Choroid plexus epithelial cell (primary cell): ENCODE measurements around the gene IKZF5.
A peak's percentile ranks its signal among the peaks of the same experiment; 100 is the strongest.

Experiments used
- DNase-seq: peaks from one replicate; pipeline ENCODE4 v3.0.0-alpha.2; 2010; ENCODE audit warnings: low read depth
- H3K4me3 ChIP-seq: 2 replicates; pipeline ENCODE4 v1.5.1; 2011; ENCODE audit warnings: low read depth, mild to moderate bottlenecking, control low read depth, low read length, moderate library complexity
- TF ChIP-seq, protein P1 (sequence below): conservative IDR thresholded peaks from 2 replicates; pipeline ENCODE4 v1.5.1; 2011; ENCODE audit warnings: low read depth, mild to moderate bottlenecking, control low read depth, inconsistent platforms, low read length, moderate library complexity

IKZF5 gene

DNA sequence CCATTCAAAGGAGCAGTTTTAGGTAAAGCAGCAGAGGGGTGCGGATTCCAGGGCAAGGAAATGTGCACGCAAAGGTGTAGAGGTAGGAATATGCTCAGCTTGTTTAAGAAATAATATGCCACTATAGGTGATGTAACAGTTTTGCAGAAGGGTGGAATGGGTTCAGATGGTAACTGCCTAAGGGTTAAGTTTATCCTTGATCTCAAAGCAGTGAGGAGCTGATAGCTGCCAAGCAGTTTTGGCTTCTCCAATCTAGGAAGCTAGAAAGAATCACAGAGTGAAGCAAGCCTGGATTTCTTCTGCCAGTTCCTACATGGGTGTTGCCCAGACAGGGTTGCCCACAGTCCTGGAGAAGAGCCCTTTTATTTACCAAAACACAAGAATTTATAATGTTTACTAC lies 6.2 kb upstream of the IKZF5 start:
- DNase-seq: no peak
- TF ChIP-seq, protein P1, sequence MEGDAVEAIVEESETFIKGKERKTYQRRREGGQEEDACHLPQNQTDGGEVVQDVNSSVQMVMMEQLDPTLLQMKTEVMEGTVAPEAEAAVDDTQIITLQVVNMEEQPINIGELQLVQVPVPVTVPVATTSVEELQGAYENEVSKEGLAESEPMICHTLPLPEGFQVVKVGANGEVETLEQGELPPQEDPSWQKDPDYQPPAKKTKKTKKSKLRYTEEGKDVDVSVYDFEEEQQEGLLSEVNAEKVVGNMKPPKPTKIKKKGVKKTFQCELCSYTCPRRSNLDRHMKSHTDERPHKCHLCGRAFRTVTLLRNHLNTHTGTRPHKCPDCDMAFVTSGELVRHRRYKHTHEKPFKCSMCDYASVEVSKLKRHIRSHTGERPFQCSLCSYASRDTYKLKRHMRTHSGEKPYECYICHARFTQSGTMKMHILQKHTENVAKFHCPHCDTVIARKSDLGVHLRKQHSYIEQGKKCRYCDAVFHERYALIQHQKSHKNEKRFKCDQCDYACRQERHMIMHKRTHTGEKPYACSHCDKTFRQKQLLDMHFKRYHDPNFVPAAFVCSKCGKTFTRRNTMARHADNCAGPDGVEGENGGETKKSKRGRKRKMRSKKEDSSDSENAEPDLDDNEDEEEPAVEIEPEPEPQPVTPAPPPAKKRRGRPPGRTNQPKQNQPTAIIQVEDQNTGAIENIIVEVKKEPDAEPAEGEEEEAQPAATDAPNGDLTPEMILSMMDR: no peak
- no peak overlapping the region for H3K4me3 ChIP-seq

DNA sequence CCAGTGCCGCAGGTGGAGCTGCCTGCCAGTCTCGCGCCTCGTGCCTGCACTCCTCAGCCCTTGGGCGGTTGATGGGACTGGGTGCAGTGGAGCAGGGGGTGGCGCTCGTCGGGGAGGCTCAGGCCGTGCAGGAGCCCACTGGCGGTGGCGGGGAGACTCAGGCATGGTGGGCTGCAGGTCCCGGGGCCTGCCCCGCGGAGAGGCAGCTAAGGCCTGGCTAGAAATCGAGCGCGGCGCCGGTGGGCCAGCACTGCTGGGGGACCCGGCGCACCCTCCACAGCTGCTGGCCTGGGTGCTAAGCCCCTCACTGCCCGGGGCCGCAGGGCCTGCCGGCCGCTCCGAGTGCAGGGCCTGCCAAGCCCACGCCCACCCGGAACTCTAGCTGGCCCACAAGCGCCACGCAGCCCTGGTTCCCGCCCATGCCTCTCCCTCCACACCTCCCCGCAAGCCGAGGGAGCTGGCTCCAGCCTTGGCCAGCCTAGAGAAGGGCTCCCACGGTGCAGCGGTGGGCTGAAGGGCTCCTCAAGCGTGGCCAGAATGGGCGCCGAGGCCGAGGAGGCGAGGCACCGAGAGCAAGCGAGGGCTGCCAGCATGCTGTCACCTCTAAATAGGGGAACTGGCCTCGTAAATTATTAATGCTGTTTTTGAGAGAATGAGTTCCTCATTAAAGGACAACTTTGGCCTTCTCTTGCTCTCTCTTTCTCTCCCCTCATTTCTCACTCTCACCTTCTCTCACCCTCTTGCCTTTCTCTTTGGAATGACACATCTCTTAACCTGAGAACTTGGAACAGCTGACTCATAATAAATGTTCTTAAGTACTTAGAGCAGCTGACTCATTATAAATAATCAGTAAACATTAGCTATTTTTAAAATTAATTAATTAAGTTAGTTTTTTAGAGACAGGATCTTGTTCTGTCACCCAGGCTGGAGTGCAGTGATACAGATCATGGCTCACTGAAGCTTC lies 5.1 kb upstream of the IKZF5 start:
- no peak overlapping the region for H3K4me3 ChIP-seq
- TF ChIP-seq, protein P1: no peak
- no peak for DNase-seq

DNA sequence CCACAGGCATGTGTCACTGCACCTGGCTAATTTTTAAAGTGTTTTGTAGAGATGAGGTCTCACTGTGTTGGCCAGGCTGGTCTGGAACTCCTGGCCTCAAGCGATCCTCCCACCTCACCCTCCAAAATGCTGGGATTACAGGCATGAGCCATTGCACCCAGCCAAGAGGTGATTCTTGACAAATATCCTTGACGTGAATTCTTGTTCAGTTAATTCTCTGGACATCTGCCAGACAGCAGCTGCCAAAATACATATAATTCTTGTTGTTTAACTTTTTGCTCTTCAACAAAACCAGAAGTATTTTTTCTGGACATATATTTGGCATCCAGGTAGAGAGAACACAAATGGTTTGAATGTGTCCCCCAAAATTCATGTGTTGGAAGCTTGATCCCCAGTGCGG lies 3.4 kb upstream of the IKZF5 start:
- TF ChIP-seq, protein P1: no peak
- DNase-seq: peak; percentile 28
- H3K4me3 ChIP-seq: no peak overlapping the region

DNA sequence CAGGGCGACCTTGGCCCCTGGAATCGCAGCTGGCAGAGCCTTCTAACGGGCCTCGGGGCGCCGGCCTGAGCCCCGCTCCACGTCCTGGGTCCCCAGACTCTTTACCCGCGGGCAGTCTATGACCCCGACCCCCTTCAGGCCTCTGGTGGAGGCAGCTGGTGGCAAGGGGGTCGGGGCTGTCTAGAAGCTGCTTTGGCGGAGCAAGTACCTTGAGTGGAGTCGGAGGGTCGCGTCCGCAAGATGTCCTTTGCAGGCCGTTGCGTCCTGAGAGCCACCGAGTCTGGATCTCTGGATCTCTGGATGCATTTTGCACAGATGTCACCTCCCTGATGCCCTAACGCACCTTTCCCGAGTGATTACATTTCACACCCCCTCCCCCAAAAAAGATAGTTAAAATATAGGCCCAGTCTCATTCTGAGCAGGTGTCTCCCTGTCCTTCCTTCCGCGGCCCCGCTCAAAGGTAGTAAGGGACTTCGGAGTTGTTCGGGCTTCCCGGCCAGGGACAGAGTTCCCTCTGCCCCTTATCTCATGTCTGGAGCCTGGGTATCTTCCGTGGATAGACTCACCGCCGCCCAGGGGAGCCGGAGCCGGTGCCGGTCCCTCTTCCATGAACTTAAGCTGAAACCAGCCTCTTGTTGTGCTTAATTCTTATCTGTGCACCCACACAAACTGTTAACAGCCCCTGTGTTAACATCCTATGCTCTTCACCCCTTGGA lies 668 bp upstream of the IKZF5 start:
- peak overlapping the region; percentile 98 for H3K4me3 ChIP-seq
- TF ChIP-seq, protein P1: no peak
- DNase-seq: no peak

DNA sequence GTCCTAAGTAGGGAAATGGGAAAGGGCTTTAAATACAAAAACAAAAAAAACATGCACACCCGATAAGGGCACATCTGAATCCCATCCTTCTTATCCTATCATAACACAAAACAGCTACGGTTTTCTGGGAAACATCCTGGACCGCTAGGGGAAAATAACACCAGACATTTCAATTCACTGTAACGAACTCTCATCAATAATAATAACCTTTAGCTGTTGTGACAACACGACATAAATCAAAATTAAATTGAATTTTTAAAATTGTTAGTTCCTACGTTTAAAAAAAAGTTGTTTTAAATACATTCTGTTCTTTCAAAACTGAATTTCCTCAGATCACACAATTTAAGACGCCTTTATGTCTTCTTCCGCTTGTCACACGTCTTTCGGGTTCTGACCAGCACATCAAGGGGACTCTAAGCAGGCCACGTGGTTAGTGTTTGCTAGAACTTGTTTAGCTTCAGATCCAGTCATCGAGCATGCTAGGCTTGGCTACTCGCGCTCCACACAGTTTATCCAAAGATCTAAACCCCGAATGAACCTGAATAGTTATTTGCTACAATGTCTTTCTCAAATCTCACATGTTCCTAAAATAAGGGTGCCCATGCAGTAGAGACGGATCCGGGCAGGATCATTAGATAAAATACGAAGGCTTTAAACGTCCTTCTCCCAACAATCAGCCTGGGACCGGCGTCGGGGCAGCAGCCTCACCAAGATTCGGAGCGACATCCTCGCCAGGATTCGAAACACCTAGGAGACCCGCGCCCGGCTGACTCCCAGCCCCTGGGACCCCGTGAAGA lies 839 bp downstream of the IKZF5 start:
- TF ChIP-seq, protein P1: no peak
- H3K4me3 ChIP-seq: peak overlapping the region; percentile 98
- peak; percentile 63 for DNase-seq

DNA sequence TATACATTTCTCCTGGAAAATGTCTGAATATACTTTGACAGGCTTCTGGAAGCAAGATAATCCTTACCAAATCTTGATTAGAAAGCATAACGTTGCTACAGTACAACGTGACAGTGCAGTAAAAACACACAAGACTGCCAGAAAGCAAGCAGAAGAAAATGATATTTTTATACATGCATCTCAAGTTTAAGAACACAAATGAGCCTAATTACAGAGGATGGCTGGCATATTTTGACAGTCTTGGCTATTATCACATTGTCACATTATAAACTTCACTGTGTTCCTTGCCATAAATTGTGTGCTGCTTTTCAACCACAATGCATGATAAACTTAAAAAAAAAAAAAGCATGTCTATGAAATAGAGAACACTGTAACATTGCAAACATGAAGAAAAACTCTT lies 4.3 kb downstream of the IKZF5 start:
- no peak for DNase-seq
- H3K4me3 ChIP-seq: no peak overlapping the region
- TF ChIP-seq, protein P1: no peak
